M059J (cell line): ENCODE measurements around the gene HOMER3. TPM values are rescaled to one million over a fixed set of nuclear protein-coding genes. Genes with fewer than 3 reads are reported as not detected.

ENCODE experiments used
- DNase-seq: peaks from one replicate; pipeline ENCODE4 v3.0.0-alpha.2; 2012; ENCODE audit warnings: low read depth
- total RNA-seq: library from RNA; depleted of rRNA; stranded (reverse); fragments of >200 nt; shearing (Covaris generic); gene quantifications from 2 replicates; pipeline ENCODE4 v1.2.3, GENCODE V29; 2014; rRNA removed

Gene HOMER3
- total RNA-seq: 105 and 141 TPM in 2 replicates

DNA sequence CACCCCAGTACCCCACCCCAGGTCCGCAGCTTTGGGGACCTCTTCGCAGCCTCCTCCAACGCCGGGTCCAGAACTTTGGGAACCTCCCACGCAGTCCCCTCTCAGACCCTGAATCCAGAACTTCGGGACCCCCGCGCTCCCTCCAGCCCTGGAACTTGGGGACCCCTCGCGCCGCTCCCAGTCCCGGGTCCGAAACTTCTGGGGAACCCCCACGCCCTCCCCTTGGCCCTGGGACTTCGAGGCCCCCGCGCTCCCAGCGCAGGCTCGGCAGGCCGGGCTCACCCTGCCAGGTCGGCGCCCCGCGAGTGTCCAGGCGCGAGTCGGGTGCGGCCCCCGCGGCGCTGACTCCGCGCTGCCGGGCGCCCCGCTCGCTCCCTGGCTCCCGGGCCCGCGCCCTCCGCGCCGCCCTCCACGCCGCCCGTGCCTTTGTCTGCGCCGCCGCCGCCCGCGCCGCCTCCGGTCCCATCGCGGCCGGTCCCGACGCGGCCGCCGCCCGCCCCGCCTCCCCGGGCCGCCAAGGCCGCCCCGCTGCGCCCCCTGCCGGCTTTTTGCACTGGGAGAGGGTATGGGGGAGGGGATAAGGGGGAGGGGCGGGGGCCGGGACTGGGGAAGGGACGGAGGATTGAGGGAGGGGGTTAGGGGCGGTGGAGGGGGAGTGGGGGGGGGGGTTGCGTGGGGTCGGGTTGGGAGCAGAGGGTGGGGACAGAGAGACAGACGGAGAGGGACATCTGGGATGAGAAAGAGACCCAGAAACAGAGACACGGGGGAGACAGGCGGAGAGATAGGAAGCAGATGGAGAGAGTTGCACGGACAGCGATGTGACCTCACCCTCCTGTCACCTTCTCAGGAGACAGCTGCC is at the start of gene HOMER3:
HOMER3 (minus strand) TSS at position 449 of the 859 bp plus-strand sequence. CDS start 2,235 bp downstream, outside the sequence.
- DNase-seq: peak; percentile 57

GRCh38 chr19:18990128-18990708 is 49.2 kb upstream of the HOMER3 start:
- DNase-seq: no peak

- no peak for DNase-seq
These were observed 48.3 kb upstream of the HOMER3 start for GRCh38 chr19:18989316-18989715.

GRCh38 chr19:18987456-18987855 is 46.4 kb upstream of the HOMER3 start:
- no peak for DNase-seq

GRCh38 chr19:18985257-18985656 is 44.2 kb upstream of the HOMER3 start:
- no peak for DNase-seq

DNA sequence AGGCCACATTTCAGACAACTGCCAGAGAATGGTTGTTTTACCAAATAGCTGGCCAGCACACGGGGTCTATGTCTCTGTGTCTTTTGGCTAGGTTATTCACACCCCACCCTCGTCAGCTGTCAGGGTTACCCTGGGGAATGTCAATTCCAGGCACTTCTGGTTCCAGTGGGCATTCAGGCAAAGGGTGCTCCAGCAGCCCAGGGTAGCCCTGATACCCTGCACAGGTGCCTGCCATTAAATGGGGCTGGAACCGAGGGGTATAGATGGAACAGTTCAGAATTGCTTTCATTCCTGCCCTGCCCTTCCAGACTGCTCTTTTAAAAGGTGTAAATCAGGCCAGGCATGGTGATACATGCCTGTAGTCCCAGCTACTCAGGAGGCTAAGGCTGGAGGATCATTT is 43.2 kb upstream of the HOMER3 start:
- DNase-seq: no peak

DNA sequence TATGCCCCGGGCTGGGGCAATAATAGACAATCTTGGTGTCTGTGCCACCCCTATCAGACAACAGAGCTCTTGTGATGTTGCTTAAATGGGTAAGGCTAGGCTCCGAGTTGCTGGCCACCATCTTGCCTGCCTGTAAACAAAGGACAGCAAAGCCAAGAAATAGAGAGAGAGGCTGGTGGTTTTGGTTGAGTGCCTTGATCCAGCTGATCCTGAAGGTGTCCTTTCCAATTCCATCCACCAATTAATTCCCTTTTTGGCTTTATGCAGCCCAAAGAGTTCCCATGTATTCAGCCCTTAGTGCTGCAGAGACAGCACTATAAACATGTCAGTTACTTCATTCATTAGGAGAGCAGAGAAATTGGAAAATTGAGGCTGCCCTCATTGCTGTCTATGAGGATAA is 41.7 kb upstream of the HOMER3 start:
- DNase-seq: no peak

DNA sequence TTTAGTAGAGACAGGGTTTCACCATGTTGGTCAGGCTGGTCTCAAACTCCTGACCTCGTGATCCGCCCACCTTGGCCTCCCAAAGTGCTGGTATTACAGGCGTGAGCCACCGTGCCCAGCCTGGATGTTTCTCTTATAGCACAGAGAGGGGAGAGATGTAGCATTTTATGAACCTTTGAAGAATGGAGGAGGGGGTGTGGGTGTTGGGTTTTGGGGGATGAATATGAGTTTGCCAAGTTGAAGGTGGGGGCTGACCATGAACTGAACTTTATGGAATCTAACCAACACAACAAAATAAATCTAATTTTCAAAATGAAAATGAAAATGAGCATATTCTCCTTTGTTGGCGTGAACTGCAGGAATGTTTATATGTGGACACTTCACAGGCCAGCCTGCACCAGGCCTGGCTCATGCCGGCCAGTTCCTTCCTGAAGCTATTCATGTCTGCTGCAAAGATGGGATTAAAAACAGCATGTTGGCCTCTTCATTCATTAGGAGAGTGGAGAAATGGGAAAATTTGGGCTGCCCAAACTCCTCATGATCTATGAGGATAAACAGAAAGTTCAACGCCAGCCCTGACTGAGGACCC is 39.5 kb upstream of the HOMER3 start:
- DNase-seq: no peak

DNA sequence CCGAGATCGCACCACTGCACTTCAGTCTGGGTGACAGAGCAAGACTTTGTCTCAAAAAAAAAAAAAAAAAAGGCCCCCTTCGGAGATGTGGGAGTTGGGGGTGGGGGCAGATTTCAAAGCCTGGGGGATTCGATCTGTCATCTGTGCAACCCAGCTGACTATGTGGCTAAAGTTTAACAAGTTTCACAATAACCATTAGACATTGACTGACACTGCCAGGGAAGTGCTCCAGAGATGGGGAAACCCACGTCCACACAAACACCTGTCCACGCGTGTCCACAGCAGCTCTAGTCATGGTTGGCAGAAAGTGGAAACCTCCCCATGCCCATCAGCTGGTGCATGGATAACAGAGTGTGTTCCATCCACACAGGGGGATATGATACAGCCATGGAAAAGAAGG is 37.6 kb upstream of the HOMER3 start:
- no peak for DNase-seq

DNA sequence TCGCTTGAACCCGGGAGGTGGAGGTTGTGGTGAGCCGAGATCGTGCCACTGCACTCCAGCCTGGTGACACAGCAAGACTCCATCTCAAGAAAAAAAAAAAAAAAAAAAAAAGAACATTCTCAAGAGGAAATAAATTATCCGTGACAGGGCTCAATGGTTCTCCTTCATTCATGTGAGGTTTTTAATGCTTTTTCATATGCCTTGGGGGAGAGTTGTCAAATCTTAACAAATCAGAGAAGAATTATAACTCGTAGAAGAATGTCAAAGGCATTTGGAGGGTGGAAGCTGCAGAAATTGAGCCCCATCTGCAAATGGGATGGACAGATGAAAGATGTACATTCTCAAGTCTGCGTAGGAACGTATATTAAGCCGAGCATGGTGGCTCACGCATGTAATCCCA is 34.9 kb upstream of the HOMER3 start:
- peak; percentile 82 for DNase-seq

GRCh38 chr19:18975011-18975410 is 34.0 kb upstream of the HOMER3 start:
- DNase-seq: peak; percentile 75

GRCh38 chr19:18972851-18973250 is 31.8 kb upstream of the HOMER3 start:
- DNase-seq: no peak

GRCh38 chr19:18972301-18972811 is 31.3 kb upstream of the HOMER3 start:
- peak; percentile 78 for DNase-seq

- DNase-seq: peak; percentile 27
These were observed 29.1 kb upstream of the HOMER3 start for GRCh38 chr19:18969931-18970659.

GRCh38 chr19:18967358-18968146 is 26.5 kb upstream of the HOMER3 start:
- DNase-seq: peak; percentile 79

DNA sequence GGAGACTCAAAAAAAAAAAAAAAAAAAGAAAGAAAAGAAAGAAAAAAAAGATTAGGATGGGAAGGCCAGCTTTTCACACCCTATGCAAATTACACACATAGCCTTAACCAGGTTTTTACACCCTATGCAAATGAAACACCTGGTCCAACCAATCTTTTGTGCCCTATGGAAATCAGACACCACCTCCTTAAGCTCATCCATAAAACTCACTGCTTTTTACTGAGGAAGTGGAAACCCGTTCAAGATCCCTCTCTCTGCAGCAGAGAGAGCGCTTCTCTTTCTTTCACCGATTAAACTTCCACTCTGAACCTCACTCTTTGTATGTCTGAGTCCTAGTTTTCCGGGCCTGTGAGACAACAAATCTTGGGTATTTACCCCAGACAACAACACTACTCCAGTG is 25.3 kb upstream of the HOMER3 start:
- DNase-seq: no peak

GRCh38 chr19:18964121-18964520 is 23.1 kb upstream of the HOMER3 start:
- DNase-seq: no peak

DNA sequence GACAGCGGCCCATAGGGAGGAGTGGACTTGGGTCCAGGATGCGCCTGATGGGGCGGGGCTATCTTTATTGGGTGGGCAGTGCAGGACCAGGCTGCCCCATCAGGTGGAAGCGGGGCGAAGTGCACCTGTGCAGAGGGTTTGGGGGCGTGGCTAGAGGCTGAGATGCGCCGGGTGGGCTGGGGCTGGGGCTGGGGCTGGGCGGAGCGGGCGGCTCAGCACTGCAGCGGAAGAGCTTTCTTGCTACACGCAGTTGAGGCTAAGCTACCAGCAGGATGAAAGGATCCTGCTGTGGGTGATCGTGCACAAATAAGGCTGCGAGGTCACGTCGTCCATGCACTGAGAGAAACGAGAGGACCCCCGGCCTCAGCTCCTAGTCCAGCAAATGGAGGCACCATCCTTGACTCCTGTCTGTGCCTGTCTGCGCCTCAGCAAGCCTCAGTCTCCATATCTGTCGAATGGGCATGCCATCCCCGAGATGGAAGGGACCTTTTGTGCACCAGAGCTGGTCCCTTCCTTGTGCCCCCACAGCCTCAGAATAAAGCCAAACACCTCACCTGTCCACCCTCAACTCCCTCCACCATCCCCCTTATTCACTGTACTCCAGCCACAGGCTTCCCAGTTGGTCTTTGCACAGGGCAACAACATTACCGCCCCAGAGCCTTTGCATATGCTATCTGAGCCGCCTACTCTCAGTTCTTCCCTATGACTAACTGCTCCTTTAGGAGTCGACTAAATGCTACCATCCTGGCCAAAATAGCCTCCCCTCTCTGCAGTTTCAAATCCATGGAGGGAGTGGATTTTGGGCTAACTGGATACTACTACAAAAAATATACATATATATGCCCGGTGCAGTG is 21.0 kb upstream of the HOMER3 start:
- no peak for DNase-seq

- no peak for DNase-seq
These were observed 19.4 kb upstream of the HOMER3 start for GRCh38 chr19:18960370-18960769.

DNA sequence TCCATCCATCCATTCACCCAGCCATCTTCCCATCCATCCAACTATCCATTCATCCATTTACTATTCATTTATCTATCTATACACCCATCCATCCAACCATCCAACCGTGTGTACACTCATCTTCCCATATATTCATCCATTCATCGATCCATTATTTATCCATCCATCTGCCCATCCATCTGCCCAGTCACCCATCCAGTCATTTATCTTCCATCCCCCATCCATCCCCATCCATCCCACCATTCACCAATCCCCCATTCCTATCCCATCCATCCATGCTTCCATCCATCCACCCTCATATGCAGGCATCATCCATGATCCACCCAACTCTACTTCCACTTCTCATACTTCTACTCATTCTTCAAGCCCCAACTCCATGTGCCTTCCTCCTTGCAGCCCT is 14.0 kb upstream of the HOMER3 start:
- DNase-seq: no peak
